Activated naive CD4-positive, alpha-beta T cell treated with anti-CD3 and anti-CD28 coated beads, Interleukin-2, amount 50 U/mL, for 72 hours (primary cell): ENCODE measurements around the gene DOCK9. TPM values are rescaled to one million over a fixed set of nuclear protein-coding genes. Genes with fewer than 3 reads are reported as not detected.

Experiments
- ATAC-seq, 2 donors: fragments of 150-1000 bp; cut with Tn5 transposase; 2 replicates each; pipeline ENCODE4 v1.10.0; 2021; ENCODE audit warnings: mild to moderate bottlenecking in 2 of 2, moderate library complexity in 2 of 2
- DNase-seq, 2 donors: peaks; one replicate each; pipeline ENCODE4 v3.0.0; 2021 to 2022; ENCODE audit warnings: low spot score in 2 of 2
- H3K27ac Mint-ChIP-seq, 2 donors: one replicate each; pipeline ENCODE4 v1.8.0; 2022; ENCODE audit warnings: mild to moderate bottlenecking in 2 of 2, mixed read lengths in 2 of 2
- H3K36me3 Mint-ChIP-seq, 2 donors: one replicate each; pipeline ENCODE4 v1.8.0; 2022; ENCODE audit warnings: mixed read lengths in 2 of 2
- H3K9me3 Mint-ChIP-seq, 2 donors: one replicate each; pipeline ENCODE4 v1.8.0; 2022; ENCODE audit warnings: mixed read lengths in 2 of 2
- total RNA-seq, 2 donors: library from RNA; stranded (reverse); gene quantifications; one replicate each; pipeline ENCODE4 v1.2.3, GENCODE V29; 2022

The DOCK9 gene
- total RNA-seq, 2 donors from 2014 or later: 32.4 to 60.5 TPM

- DNase-seq (no peak), ATAC-seq (no peak)
- no peaks in the 10 kb centered on the region for H3K9me3 Mint-ChIP-seq
- no peak overlapping the region for H3K27ac Mint-ChIP-seq
- H3K36me3 Mint-ChIP-seq: peaks cover 16 to 27% of the 10 kb centered on the region in 2 donors
These were observed 130.9 kb downstream of the DOCK9 start for GRCh38 chr13:98846986-98847385.

DNA sequence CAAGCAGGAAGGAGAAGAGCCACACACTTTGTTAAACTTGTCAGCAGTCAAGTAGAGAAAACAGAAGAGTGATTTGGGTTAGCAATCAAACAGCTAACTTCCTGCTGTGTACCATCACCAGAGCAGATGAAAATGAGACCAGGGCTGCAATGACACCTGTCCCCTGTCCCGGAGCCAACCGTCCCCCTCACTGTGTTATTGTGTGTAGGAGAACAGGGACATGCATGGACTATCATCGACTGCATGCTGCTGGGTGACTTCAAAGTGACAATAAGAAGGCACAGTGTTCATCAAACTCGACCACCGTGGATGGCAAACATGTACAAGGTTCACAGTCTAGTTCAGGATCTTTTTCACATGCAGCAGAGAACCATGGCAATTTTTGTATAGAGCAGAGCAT, 131.3 kb downstream of the DOCK9 start:
- no peak for ATAC-seq
- no peak for DNase-seq
- peaks cover 14 to 27% of the 10 kb centered on the region in 2 donors for H3K36me3 Mint-ChIP-seq
- H3K9me3 Mint-ChIP-seq: no peaks in the 10 kb centered on the region
- no peak overlapping the region for H3K27ac Mint-ChIP-seq

GRCh38 chr13:98845742-98846141, 132.1 kb downstream of the DOCK9 start:
- H3K9me3 Mint-ChIP-seq: no peaks in the 10 kb centered on the region
- DNase-seq (no peak), ATAC-seq (no peak)
- H3K36me3 Mint-ChIP-seq: peaks cover 9 to 19% of the 10 kb centered on the region in 2 donors
- H3K27ac Mint-ChIP-seq: no peak overlapping the region

DNA sequence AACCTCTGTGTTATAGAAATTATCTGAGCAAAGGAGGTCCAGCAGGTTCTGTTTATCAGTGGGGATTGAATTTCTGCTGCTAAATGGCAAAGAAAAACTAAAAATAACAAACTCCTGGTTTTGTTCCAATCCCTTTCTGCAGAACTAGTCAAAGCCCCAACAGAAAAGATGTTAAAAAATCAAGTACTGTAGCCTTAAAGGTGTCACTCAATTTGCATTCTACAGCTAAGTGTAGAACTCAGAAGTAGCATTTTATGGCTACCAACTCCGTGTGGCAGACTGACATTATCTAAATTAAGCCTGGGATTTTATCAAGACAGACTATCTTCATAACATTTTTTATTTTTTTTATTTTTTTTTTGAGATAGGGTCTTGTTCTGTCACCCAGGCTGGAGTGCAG, 133.8 kb downstream of the DOCK9 start:
- Mint-ChIP-seq H3K27ac (no peak overlapping the region), H3K36me3 (peaks cover 9 to 19% of the 10 kb centered on the region in 2 donors), H3K9me3 (no peaks in the 10 kb centered on the region)
- DNase-seq (no peak), ATAC-seq (no peak)

DNA sequence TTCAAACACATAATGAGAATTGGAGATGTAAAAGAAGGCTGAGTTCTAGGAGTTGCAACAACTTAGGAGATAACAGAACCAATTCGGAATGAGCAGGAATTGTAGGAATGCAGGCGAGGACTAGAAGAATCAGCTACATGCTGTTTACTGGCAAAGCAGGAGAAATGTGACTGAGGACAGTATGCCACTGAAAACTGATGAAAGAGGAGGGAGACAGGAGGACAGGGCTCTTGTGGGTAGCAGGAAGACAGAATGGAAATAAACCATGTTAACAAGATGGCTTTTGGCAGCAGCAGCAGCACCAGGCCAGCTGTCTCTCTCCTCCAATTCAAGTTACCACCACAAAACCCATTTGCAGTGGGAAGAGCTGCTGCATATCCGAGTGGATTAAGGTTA, 134.4 kb downstream of the DOCK9 start:
- ATAC-seq: no peak
- Mint-ChIP-seq H3K9me3 (no peaks in the 10 kb centered on the region), H3K27ac (no peak overlapping the region), H3K36me3 (peaks cover 9 to 19% of the 10 kb centered on the region in 2 donors)
- DNase-seq: no peak

- Mint-ChIP-seq H3K9me3 (no peaks in the 10 kb centered on the region), H3K36me3 (peaks cover 9 to 14% of the 10 kb centered on the region in 2 donors), H3K27ac (no peak overlapping the region)
- ATAC-seq: peak; percentile 77 to 89
- DNase-seq: peak in 1 of 2 donors; percentile 72
These were observed 134.9 kb downstream of the DOCK9 start for GRCh38 chr13:98842858-98843481.

DNA sequence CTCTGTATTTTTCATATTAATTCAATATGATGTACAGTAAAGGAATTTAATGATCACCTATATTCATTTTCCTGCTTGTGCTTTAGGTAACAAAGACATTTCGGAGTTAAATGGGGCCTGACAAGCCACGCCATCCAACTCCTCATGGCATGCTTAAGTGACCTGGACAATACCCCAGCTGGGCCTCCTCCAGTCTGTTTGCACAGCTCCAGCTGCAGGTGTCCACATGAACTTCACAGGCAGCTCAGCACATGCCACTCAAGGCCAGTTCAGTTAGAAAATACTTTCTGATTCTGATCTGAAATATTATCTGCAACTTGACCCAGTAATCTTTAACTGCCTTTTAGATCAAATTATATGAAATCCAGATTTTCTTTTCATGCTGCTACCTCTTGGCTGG, 135.8 kb downstream of the DOCK9 start:
- DNase-seq: no peak
- Mint-ChIP-seq H3K9me3 (no peaks in the 10 kb centered on the region), H3K36me3 (peaks cover 9 to 11% of the 10 kb centered on the region in 2 donors), H3K27ac (no peak overlapping the region)
- ATAC-seq: no peak

DNA sequence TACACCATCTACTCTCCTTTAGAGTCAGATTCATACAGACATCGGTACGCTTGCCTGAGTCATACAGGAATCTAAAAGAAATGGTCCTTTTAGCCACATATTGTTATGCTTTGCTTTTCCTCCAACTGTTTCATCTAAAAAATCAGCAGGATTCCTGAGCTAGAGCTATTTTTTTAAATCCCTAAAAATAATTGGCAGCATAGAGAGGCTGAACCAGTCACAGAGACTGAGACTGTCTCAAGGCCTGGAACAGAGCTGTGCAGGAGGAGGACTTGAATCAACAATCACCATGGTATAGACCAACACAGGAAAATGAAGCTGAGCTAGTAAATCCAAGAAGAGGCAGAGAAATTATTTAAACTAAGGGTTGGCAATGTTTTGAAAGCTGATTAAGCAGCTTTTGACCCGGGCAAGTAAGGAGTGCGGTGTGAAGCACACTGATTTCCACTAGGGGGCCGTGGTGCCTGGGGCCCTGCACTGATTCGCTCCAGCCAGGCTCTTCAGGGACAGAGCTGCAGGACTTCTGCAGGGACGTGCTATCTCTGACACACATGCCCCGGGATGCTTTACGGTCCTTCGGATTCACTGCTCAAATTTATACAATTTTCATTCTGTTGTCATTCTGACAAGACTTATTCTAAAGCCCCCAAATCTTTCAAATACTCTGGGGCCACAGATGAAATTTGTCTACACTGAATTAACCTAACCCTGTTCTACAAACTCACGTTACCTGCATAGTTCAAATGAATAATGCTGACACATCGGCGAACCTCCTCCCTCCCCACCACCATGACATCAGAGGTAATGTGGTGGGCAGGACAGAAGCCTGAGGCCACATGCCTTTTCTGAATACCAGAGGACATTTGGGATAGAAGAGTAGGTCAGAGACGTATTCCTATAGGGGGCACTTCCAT, 137.8 kb downstream of the DOCK9 start:
- ATAC-seq (peak; percentile 78 to 89), DNase-seq (peak in 1 of 2 donors; percentile 39)
- no peak overlapping the region for H3K27ac Mint-ChIP-seq
- peaks cover 4 to 5% of the 10 kb centered on the region in 2 donors for H3K36me3 Mint-ChIP-seq
- no peaks in the 10 kb centered on the region for H3K9me3 Mint-ChIP-seq

GRCh38 chr13:98838776-98839175, 139.1 kb downstream of the DOCK9 start:
- Mint-ChIP-seq H3K9me3 (no peaks in the 10 kb centered on the region), H3K36me3 (peaks cover 4 to 5% of the 10 kb centered on the region in 2 donors), H3K27ac (no peak overlapping the region)
- DNase-seq (no peak), ATAC-seq (no peak)

DNA sequence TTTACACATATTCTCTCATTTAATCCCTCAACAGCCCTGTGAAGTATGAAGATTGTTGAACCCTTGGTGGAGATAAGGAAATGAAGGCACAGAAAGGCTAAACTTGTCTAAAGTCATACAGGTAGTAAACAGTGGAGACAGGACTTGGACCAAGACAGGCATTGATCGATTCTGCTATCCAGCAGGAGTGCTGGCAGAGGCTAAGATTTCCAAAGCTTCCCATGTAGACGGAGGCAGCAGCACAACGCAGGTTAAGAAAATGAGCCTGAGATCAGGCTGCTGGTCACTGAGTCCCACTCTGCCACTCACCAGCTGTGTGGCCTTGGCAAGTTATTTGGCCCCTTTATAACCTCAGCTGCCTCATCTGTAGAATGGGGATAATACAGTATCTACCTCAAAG, 140.0 kb downstream of the DOCK9 start:
- DNase-seq (no peak), ATAC-seq (no peak)
- H3K9me3 Mint-ChIP-seq: no peaks in the 10 kb centered on the region
- no peak overlapping the region for H3K27ac Mint-ChIP-seq
- peaks cover 4 to 5% of the 10 kb centered on the region in 2 donors for H3K36me3 Mint-ChIP-seq

GRCh38 chr13:98835156-98835555, 142.7 kb downstream of the DOCK9 start:
- Mint-ChIP-seq H3K9me3 (no peaks in the 10 kb centered on the region), H3K36me3 (peaks cover 4 to 6% of the 10 kb centered on the region in 2 donors), H3K27ac (peak overlapping the region in 1 of 2 donors; percentile 42)
- DNase-seq: no peak
- ATAC-seq: no peak

GRCh38 chr13:98834254-98834960, 143.5 kb downstream of the DOCK9 start:
- H3K36me3 Mint-ChIP-seq: peaks cover 4 to 6% of the 10 kb centered on the region in 2 donors
- peak overlapping the region in 1 of 2 donors; percentile 42 for H3K27ac Mint-ChIP-seq
- DNase-seq (no peak), ATAC-seq (no peak)
- no peaks in the 10 kb centered on the region for H3K9me3 Mint-ChIP-seq

GRCh38 chr13:98831236-98831635, 146.6 kb downstream of the DOCK9 start:
- DNase-seq (no peak), ATAC-seq (no peak)
- H3K9me3 Mint-ChIP-seq: no peaks in the 10 kb centered on the region
- H3K36me3 Mint-ChIP-seq: peaks cover 4 to 6% of the 10 kb centered on the region in 2 donors
- peak overlapping the region in 1 of 2 donors; percentile 72 for H3K27ac Mint-ChIP-seq

DNA sequence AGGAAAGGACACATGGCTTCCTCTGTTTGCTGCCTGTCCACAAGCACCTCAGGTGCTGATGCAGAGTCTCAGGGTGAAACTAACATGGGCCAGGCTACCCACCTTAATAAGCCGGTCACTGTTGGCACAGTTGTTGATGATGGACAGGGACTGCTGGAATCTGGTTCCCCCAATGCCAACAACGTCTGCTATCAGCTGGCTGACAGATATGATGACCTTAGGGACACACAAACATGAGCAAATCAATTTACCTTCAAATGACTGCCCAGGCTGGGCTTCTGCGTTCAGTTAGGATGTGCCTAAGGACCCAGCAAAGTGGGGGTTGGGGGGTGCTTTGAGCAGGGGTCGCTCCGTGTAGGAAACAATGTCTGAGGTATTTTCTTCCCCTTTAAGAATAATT, 148.3 kb downstream of the DOCK9 start:
- peaks cover 4 to 13% of the 10 kb centered on the region in 2 donors for H3K36me3 Mint-ChIP-seq
- no peak overlapping the region for H3K27ac Mint-ChIP-seq
- ATAC-seq (no peak), DNase-seq (no peak)
- no peaks in the 10 kb centered on the region for H3K9me3 Mint-ChIP-seq

- Mint-ChIP-seq H3K36me3 (peaks cover 5 to 13% of the 10 kb centered on the region in 2 donors), H3K27ac (no peak overlapping the region), H3K9me3 (no peaks in the 10 kb centered on the region)
- DNase-seq (no peak), ATAC-seq (no peak)
These were observed 149.2 kb downstream of the DOCK9 start for GRCh38 chr13:98828614-98829013.

DNA sequence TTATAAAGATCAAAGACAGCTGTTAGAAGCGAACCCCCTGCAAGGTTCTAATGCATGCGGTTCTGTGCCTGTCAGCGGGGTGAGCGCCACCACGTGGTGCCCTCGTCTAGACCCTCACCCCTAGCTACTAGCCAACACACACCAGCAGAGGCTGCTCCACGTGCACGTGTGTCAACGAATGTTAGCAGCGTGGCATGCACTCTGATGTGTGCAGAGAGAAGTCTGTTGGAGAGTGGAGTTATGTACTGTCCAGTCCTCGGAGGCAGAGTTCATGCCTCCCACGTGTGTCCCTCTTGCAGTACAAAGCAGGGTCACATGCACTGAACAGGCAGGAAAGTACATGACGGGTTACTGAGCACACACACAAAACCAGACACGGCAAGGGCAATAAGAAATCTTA, 150.4 kb downstream of the DOCK9 start:
- ATAC-seq (no peak), DNase-seq (no peak)
- Mint-ChIP-seq H3K36me3 (peaks cover 10 to 13% of the 10 kb centered on the region in 2 donors), H3K9me3 (no peaks in the 10 kb centered on the region), H3K27ac (peak overlapping the region in 1 of 2 donors; percentile 29)

- peaks cover 7 to 9% of the 10 kb centered on the region in 2 donors for H3K36me3 Mint-ChIP-seq
- ATAC-seq (no peak), DNase-seq (no peak)
- no peak overlapping the region for H3K27ac Mint-ChIP-seq
- H3K9me3 Mint-ChIP-seq: no peaks in the 10 kb centered on the region
These were observed 151.7 kb downstream of the DOCK9 start for GRCh38 chr13:98826146-98826545.
